Endothelial cell of umbilical vein (primary cell): ENCODE measurements around the gene OR2T29. TPM values are rescaled to one million over a fixed set of nuclear protein-coding genes. Genes with fewer than 3 reads are reported as not detected.

Experiments
- BruUV-seq: library from RNA; stranded (reverse); fragments of 400-500 nt; replicated peaks from 2 replicates; lab custom pipeline; 2021; lab: Mats Ljungman, UMichigan
- CTCF ChIA-PET: fragments of 300-600, 350-600 bp; sonication (Branson Sonifier 250); formaldehyde crosslinking; loops from one replicate; lab custom pipeline; 2021; ENCODE audit warnings: antibody characterized with exemption, inconsistent platforms; lab: Charles Lee
- POLR2A ChIA-PET: fragments of 300-600, 350-600 bp; sonication (Branson Sonifier 250); formaldehyde crosslinking; loops from one replicate; lab custom pipeline; 2021; ENCODE audit warnings: antibody characterized with exemption, inconsistent platforms; lab: Charles Lee
- DNase-seq: peaks from one replicate; pipeline ENCODE4 v3.0.0-alpha.2; 2011; ENCODE audit warnings: low read depth, low spot score
- FAIRE-seq: peaks from 2 replicates; lab custom pipeline; 2011; peaks lifted over from hg19 to GRCh38; lab: Jason Lieb, UNC
- H2AFZ ChIP-seq: 2 replicates; pipeline ENCODE4 v1.6.0; 2012; ENCODE audit warnings: low read depth, low read length, control low read depth, inconsistent platforms
- H3K27ac ChIP-seq: 2 replicates; pipeline ENCODE4 v1.5.1; 2011; ENCODE audit warnings: low read depth, mild to moderate bottlenecking, control low read depth, low read length, moderate library complexity; ENCODE audit not compliant: insufficient read depth
- H3K27me3 ChIP-seq, 2 experiments: 2 replicates each; pipeline versions ENCODE4 v1.6.0 to v1.6.1; 2011; ENCODE audit warnings: low read length in 2 of 2, mixed read lengths in 1 of 2; ENCODE audit not compliant: control insufficient read depth in 2 of 2, insufficient read depth in 2 of 2
- H3K36me3 ChIP-seq, 2 experiments: 2 replicates in 1 of 2; 3 replicates in 1 of 2; pipeline ENCODE4 v1.5.1; 2011; ENCODE audit warnings: low read length in 2 of 2, mild to moderate bottlenecking in 1 of 2, moderate library complexity in 1 of 2; ENCODE audit not compliant: control insufficient read depth in 2 of 2, insufficient read depth in 2 of 2; ENCODE audit errors: extremely low read depth in 1 of 2
- H3K4me1 ChIP-seq: 3 replicates; pipeline ENCODE4 v1.5.1; 2011; ENCODE audit warnings: mild to moderate bottlenecking, low read length; ENCODE audit not compliant: control insufficient read depth, insufficient read depth; ENCODE audit errors: extremely low read depth
- H3K4me2 ChIP-seq: 2 replicates; pipeline ENCODE4 v1.6.1; 2011; ENCODE audit warnings: low read length, control low read depth, mixed read lengths; ENCODE audit not compliant: insufficient read depth
- H3K4me3 ChIP-seq, 3 experiments: fragments of 200-600 bp in 1 of 3; sonication (generic), shearing (Covaris generic) in 1 of 3; replicated peaks in 1 of 3; 2 replicates each; pipeline ENCODE4 v1.5.1; 2011 to 2016; ENCODE audit warnings: control low read depth in 3 of 3, low read length in 3 of 3, mild to moderate bottlenecking in 2 of 3, inconsistent platforms in 1 of 3, low read depth in 1 of 3, moderate library complexity in 1 of 3; ENCODE audit not compliant: insufficient read depth in 1 of 3
- H3K79me2 ChIP-seq: 2 replicates; pipeline ENCODE4 v1.6.0; 2012; ENCODE audit warnings: low read length, inconsistent platforms; ENCODE audit not compliant: control insufficient read depth, insufficient read depth
- H3K9ac ChIP-seq: replicated peaks from 2 replicates; pipeline ENCODE3; 2011; ENCODE audit warnings: low read length, control low read depth; ENCODE audit not compliant: insufficient read depth; ENCODE audit errors: extremely low read depth
- H3K9me1 ChIP-seq: replicated peaks from 3 replicates; pipeline ENCODE4 v1.6.0; 2011; ENCODE audit warnings: mild to moderate bottlenecking, low read length; ENCODE audit not compliant: control insufficient read depth, insufficient read depth; ENCODE audit errors: extremely low read depth
- H3K9me3 ChIP-seq: replicated peaks from 2 replicates; pipeline ENCODE4 v1.5.1; 2012; ENCODE audit warnings: low read length, inconsistent platforms; ENCODE audit not compliant: control insufficient read depth, insufficient read depth
- H4K20me1 ChIP-seq: replicated peaks from 2 replicates; pipeline ENCODE3; 2011; ENCODE audit warnings: mild to moderate bottlenecking, low read length; ENCODE audit not compliant: control insufficient read depth, insufficient read depth; ENCODE audit errors: extremely low read depth
- CTCF ChIP-seq, 2 donors: IDR thresholded peaks; 1 replicate in 1 of 2; 2 replicates in 1 of 2; pipeline ENCODE4 v1.5.1; 2011; ENCODE audit warnings: low read length in 2 of 2, mild to moderate bottlenecking in 2 of 2, moderate library complexity in 2 of 2, control low read depth in 1 of 2, inconsistent platforms in 1 of 2, low read depth in 1 of 2; ENCODE audit not compliant: insufficient read depth in 1 of 2; ENCODE audit errors: extremely low read depth in 1 of 2
- EZH2 ChIP-seq: IDR thresholded peaks from 2 replicates; pipeline ENCODE4 v1.6.1; 2012; ENCODE audit warnings: borderline replicate concordance, low read depth, mild to moderate bottlenecking, moderate library complexity, low read length, inconsistent platforms; ENCODE audit not compliant: severe bottlenecking
- FOS ChIP-seq: IDR thresholded peaks from 2 replicates; pipeline ENCODE4 v1.6.1; 2011; ENCODE audit warnings: mild to moderate bottlenecking, low read length, moderate library complexity, borderline replicate concordance; ENCODE audit not compliant: insufficient read depth
- GATA2 ChIP-seq: IDR thresholded peaks from 2 replicates; pipeline ENCODE4 v1.7.0; 2011; ENCODE audit warnings: low read depth, mild to moderate bottlenecking, moderate library complexity, mixed read lengths, low read length; ENCODE audit not compliant: insufficient read length, insufficient read depth
- JUN ChIP-seq: IDR thresholded peaks from 2 replicates; pipeline ENCODE4 v1.6.1; 2011; ENCODE audit warnings: borderline replicate concordance, low read depth; ENCODE audit not compliant: insufficient read length, insufficient read depth
- MYC ChIP-seq: IDR thresholded peaks from one replicate; pipeline ENCODE4 v1.6.1; 2011; ENCODE audit warnings: mild to moderate bottlenecking, low read depth, low read length
- POLR2A ChIP-seq: IDR thresholded peaks from 2 replicates; pipeline ENCODE4 v1.6.1; 2012; ENCODE audit warnings: low read depth, mild to moderate bottlenecking, control low read depth, low read length
- POLR2AphosphoS5 ChIP-seq: IDR thresholded peaks from 2 replicates; pipeline ENCODE4 v1.6.1; 2012; ENCODE audit warnings: low read depth, mild to moderate bottlenecking, control low read depth, low read length, moderate library complexity; ENCODE audit not compliant: insufficient read depth
- dilution Hi-C: fragments of 300-500 bp; cut with MboI; formaldehyde crosslinking; loops from one replicate; pipeline ENCODE4 v1.15.0; 2019; ENCODE audit warnings: low sequenced_read_pairs; ENCODE audit not compliant: extremely low pct_ligation_motif_present
- intact Hi-C: fragments of 100-400 bp; cut with micrococcal nuclease; formaldehyde crosslinking; loops from one replicate; pipeline ENCODE4 v1.10.0; 2022
- polyA plus RNA-seq, 4 experiments: library from polyadenylated mRNA; depleted of rRNA in 3 of 4; stranded (reverse) in 3 of 4; unstranded in 1 of 4; fragments of >200 nt; gene quantifications; 2 replicates each; pipeline versions ENCODE4 v1.2.1 to v1.2.3, GENCODE V29; 2011 to 2012; ENCODE audit warnings: missing spikeins in 1 of 4
- total RNA-seq: library from RNA; stranded (reverse); gene quantifications from 2 replicates; pipeline ENCODE4 v1.2.3, GENCODE V29; 2021
- TF ChIP-seq, protein P1 (sequence below): IDR thresholded peaks from 2 replicates; pipeline ENCODE4 v1.6.1; 2011; ENCODE audit not compliant: insufficient read depth, insufficient read length

Gene OR2T29
- total and polyA plus RNA-seq, 2 donors (not counting 3 experiments of a cell fraction or from before 2014, with no cell fraction given), result not detected

DNA sequence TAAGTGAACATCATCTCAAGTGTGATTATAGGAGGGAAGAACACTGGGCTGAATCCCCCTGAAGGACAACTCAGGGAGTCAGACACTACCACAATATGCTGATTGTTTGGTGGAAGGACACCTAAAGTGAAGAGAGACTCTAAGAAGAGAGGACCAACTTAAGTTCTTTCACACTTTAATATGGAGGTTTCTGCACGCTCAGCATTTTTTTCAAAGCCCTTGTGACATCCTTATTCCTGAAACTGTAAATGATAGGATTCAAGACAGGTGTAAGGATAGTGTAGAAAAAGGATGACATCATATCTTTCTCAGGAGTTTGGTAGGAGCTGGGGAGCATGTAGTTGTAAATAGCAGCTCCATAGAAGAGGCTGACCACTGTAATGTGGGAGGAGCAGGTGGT lies 30.1 kb upstream of the OR2T29 start:
- Histone ChIP-seq H3K9me3 (no peaks in the 10 kb centered on the region), H3K36me3 (no peaks in the 10 kb centered on the region), H3K27ac (no peak overlapping the region), H3K79me2 (no peaks in the 10 kb centered on the region), H3K9me1 (no peaks in the 10 kb centered on the region), H3K9ac (no peak overlapping the region), H3K4me1 (no peaks in the 10 kb centered on the region), H3K27me3 (no peaks in the 10 kb centered on the region), H4K20me1 (no peaks in the 10 kb centered on the region), H2AFZ (no peak overlapping the region), H3K4me3 (no peak overlapping the region), H3K4me2 (no peak overlapping the region)
- ChIA-PET CTCF (no interaction called here), POLR2A (no interaction called here)
- DNase-seq, result no peak
- no peak for FAIRE-seq
- no TSS peak for BruUV-seq
- TF ChIP-seq POLR2AphosphoS5 (no peak), EZH2 (no peak), FOS (no peak), MYC (no peak), POLR2A (no peak), JUN (no peak), CTCF (IDR thresholded peaks at IDR 0.05; ENCODE audit: extremely low read depth in 1 of 2, insufficient read depth in 1 of 2, low read depth in 1 of 2, low read length in 2 of 2) (no peak), GATA2 (no peak)
- TF ChIP-seq, protein P1, sequence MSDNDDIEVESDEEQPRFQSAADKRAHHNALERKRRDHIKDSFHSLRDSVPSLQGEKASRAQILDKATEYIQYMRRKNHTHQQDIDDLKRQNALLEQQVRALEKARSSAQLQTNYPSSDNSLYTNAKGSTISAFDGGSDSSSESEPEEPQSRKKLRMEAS, result no peak
- dilution Hi-C loops (no loop called here), intact Hi-C loops (no loop called here)
